Measurements from ENCODE around the gene OLR1. TPM values are rescaled to one million over a fixed set of nuclear protein-coding genes. Genes with fewer than 3 reads are reported as not detected.

The OLR1 gene
- total RNA-seq, 1 experiment from 2014 or later = not detected

- Histone ChIP-seq H3K4me3 (ENCODE audit: low read depth, low read length, poor library complexity, severe bottlenecking) (no peak overlapping the region), H3K4me1 (ENCODE audit: insufficient read depth, low read length, poor library complexity, severe bottlenecking) (no peaks in the 10 kb centered on the region), H3K27ac (ENCODE audit: low read depth, low read length, poor library complexity, severe bottlenecking) (no peak overlapping the region), H3K9me3 (ENCODE audit: low read depth, low read length, poor library complexity, severe bottlenecking) (no peaks in the 10 kb centered on the region), H3K36me3 (ENCODE audit: insufficient read depth, low read length, poor library complexity, severe bottlenecking) (no peaks in the 10 kb centered on the region), H3K27me3 (replicated peaks; ENCODE audit: insufficient read depth, low read depth, low read length, poor library complexity) (no peaks in the 10 kb centered on the region)
- intact Hi-C loops (cut with micrococcal nuclease; ENCODE audit: unreplicated experiment) = no loop called here
- DNase-seq (ENCODE audit: low spot score) = no peak
- CTCF ChIA-PET = interaction anchor here (0.6 kb wide), 1 partner anchor 383 kb away, joined by 6 read pairs; no protein-coding TSS in a partner anchor
- POLR2A ChIA-PET (ENCODE audit: low non-redundant PET) = no interaction called here
- BruUV-seq (replicated peaks) = no TSS peak
- no peak for TF ChIP-seq CTCF (conservative IDR thresholded peaks at IDR 0.05; ENCODE audit: low read depth, low read length)
- TF ChIP-seq EZH2 (IDR thresholded peaks at IDR 0.05; ENCODE audit: borderline replicate concordance, low read depth, low read length, poor library complexity, severe bottlenecking) = no peak
Measured at GRCh38 chr12:10158406-10158805, 13.5 kb downstream of the OLR1 start.

- H3K27me3 ChIP-seq (replicated peaks; ENCODE audit: insufficient read depth, low read depth, low read length, poor library complexity) = no peaks in the 10 kb centered on the region
- intact Hi-C loops (cut with micrococcal nuclease; ENCODE audit: unreplicated experiment) = no loop called here
- no peak overlapping the region for H3K4me3 ChIP-seq (ENCODE audit: low read depth, low read length, poor library complexity, severe bottlenecking)
- no peak for TF ChIP-seq CTCF (conservative IDR thresholded peaks at IDR 0.05; ENCODE audit: low read depth, low read length)
- TF ChIP-seq EZH2 (IDR thresholded peaks at IDR 0.05; ENCODE audit: borderline replicate concordance, low read depth, low read length, poor library complexity, severe bottlenecking) = no peak
- CTCF ChIA-PET = no interaction called here
- H3K9me3 ChIP-seq (ENCODE audit: low read depth, low read length, poor library complexity, severe bottlenecking) = no peaks in the 10 kb centered on the region
- BruUV-seq (replicated peaks) = no TSS peak
- no peaks in the 10 kb centered on the region for H3K4me1 ChIP-seq (ENCODE audit: insufficient read depth, low read length, poor library complexity, severe bottlenecking)
- no peak for DNase-seq (ENCODE audit: low spot score)
- POLR2A ChIA-PET (ENCODE audit: low non-redundant PET) = no interaction called here
- no peak overlapping the region for H3K27ac ChIP-seq (ENCODE audit: low read depth, low read length, poor library complexity, severe bottlenecking)
- no peaks in the 10 kb centered on the region for H3K36me3 ChIP-seq (ENCODE audit: insufficient read depth, low read length, poor library complexity, severe bottlenecking)
Measured at GRCh38 chr12:10155966-10156365, 16.0 kb downstream of the OLR1 start.

- ChIA-PET CTCF (interaction anchor here (1.2 kb wide), 1 partner anchor 11 kb away, joined by 4 read pairs; no protein-coding TSS in a partner anchor), POLR2A (ENCODE audit: low non-redundant PET) (no interaction called here)
- Histone ChIP-seq H3K36me3 (ENCODE audit: insufficient read depth, low read length, poor library complexity, severe bottlenecking) (no peaks in the 10 kb centered on the region), H3K27ac (ENCODE audit: low read depth, low read length, poor library complexity, severe bottlenecking) (no peak overlapping the region), H3K9me3 (ENCODE audit: low read depth, low read length, poor library complexity, severe bottlenecking) (no peaks in the 10 kb centered on the region), H3K4me3 (ENCODE audit: low read depth, low read length, poor library complexity, severe bottlenecking) (peak overlapping the region; percentile 48), H3K4me1 (ENCODE audit: insufficient read depth, low read length, poor library complexity, severe bottlenecking) (no peaks in the 10 kb centered on the region), H3K27me3 (replicated peaks; ENCODE audit: insufficient read depth, low read depth, low read length, poor library complexity) (no peaks in the 10 kb centered on the region)
- TF ChIP-seq CTCF (conservative IDR thresholded peaks at IDR 0.05; ENCODE audit: low read depth, low read length) (no peak), EZH2 (IDR thresholded peaks at IDR 0.05; ENCODE audit: borderline replicate concordance, low read depth, low read length, poor library complexity, severe bottlenecking) (no peak)
- DNase-seq (ENCODE audit: low spot score) = no peak
- intact Hi-C loops (cut with micrococcal nuclease; ENCODE audit: unreplicated experiment) = loop anchor here (5.0 kb wide), 1 partner anchor 408 kb away; no protein-coding TSS in a partner anchor
- BruUV-seq (replicated peaks) = no TSS peak
Measured at GRCh38 chr12:10154145-10154496, 17.8 kb downstream of the OLR1 start.
